Amniotic epithelial cell (primary cell): ENCODE data around the gene TRAF2.
A peak's percentile ranks its signal among the peaks of the same experiment; 100 is the strongest.
"Not testable (repeated sequence)": the region's sequence is repeated elsewhere in the genome, so short reads cannot be mapped to it uniquely, and the experiment has no call there.

ENCODE experiments used
- DNase-seq: peaks from one replicate; pipeline ENCODE4 v3.0.0-alpha.2; 2010; ENCODE audit warnings: low read depth

Gene TRAF2

DNA sequence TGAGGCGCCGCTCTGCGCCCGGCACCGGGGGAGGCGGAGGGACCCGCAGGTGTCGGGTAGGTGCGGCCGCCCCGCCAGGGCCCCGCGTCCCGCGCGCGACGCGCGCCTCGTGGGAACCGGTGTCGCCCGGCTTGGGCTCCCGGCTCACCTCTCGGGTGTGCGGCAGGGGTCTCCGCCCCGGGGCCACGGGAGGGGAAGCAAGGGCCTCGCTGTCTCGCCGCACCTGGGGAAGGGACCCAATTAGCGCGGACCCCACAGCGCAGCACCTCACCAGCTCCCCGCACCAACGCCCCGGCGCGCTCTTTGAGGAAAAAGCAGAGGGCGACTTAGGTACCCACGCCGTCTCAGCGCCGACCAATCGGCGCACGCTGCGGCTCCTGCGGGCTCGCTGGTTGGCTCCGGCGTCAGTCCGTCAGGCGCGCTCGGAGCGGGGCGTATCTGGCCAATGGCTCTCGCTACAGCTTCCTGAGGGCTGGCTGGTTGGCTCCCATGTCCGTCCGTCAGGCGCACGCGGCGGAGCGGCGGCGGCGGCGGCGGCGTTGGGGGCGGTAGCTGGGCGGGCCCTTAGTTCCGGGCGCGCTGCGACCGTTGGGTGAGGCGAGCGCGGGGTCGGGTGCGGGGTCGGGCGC, at the start of gene TRAF2:
Gene TRAF2 (plus strand): TSS at position 567 of the 629 bp plus-strand sequence. CDS start 12,225 bp downstream, outside the sequence.
- DNase-seq, result peak; percentile 99

DNA sequence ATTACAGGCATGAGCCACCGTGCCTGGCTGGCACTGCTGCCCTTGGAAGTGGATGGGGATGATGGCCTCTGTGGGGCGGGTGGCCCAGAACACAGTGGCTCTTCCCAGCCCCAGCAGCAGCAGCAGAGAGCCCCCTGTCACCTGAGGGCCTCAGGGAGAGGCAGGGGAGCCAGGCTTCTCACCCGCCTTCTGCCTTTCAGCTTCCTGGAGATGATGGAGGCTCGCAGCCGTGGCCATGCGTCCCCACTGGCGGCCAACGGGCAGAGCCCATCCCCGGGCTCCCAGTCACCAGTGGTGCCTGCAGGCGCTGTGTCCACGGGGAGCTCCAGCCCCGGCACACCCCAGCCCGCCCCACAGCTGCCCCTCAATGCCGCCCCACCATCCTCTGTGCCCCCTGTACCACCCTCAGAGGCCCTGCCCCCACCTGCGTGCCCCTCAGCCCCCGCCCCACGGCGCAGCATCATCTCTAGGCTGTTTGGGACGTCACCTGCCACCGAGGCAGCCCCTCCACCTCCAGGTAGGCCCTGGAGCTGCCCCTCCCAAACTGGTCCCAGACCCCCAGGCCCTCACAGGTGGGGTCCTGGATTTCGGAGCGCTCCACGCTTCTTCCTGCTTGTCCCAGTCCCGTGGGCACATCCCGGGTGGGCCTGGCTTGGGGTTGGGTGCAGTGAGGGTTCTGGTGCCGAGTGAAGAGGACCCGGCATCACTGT, 49.0 kb upstream of the TRAF2 start:
- no peak for DNase-seq

DNA sequence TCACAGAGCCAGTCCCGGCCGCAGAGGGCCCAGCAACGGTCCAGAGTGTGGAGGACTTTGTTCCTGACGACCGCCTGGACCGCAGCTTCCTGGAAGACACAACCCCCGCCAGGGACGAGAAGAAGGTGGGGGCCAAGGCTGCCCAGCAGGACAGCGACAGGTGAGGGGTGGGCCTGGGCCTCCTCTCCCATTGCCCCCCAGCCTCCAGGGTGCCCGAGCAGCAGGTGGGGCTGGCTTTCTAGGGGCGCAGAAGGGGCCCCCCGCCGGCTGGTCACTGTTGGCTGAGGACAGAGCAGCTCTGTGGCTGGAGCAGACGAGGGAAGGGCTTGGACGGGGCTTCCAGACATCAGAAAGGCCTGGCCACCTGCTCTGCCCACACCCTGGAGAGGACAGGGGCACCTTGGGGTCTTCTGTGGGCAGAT, 48.4 kb upstream of the TRAF2 start:
- not testable (repeated sequence) for DNase-seq

GRCh38 chr9:136838314-136839228, 47.7 kb upstream of the TRAF2 start:
- DNase-seq, result no peak

DNA sequence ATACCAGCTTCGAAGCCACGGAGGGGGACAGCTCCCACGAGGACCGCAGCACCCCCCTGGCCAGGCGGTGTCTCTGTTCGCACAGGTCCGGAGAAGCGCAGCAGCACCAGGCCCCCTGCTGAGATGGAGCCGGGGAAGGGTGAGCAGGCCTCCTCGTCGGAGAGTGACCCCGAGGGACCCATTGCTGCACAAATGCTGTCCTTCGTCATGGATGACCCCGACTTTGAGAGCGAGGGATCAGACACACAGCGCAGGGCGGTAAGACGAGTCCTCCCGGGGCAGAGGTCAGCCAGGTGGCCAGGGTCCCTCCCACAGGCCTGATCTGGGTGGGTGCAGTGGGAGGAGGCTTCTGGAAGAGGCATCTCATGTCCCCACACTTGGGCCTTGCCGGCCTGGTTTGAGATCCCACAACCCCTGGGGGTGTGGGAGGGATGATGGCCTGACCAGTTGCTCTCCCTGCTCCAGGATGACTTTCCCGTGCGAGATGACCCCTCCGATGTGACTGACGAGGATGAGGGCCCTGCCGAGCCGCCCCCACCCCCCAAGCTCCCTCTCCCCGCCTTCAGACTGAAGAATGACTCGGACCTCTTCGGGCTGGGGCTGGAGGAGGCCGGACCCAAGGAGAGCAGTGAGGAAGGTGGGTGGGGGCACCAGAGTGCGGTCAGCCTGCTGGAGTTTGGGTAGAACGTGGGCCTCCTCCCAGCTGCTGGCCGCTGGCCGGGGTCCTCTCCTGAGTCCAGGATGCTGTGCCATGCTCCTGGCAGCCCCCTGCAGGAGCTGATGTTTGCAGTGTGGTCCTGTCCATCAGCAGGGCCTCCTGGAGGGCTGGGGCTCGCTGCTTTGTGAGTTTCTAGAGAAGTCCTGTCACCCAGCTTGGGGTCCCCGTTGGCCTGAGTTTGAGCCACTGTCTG, 46.8 kb upstream of the TRAF2 start:
- no peak for DNase-seq

- no peak for DNase-seq
Observed at GRCh38 chr9:136840140-136840876, 46.0 kb upstream of the TRAF2 start.

- peak; percentile 75 for DNase-seq
Observed at GRCh38 chr9:136840877-136841645, 45.3 kb upstream of the TRAF2 start.

GRCh38 chr9:136841646-136842379, 44.5 kb upstream of the TRAF2 start:
- DNase-seq, result not testable (repeated sequence)

- peak; percentile 61 for DNase-seq
Observed at GRCh38 chr9:136842380-136842948, 43.9 kb upstream of the TRAF2 start, which contains the start of gene AJM1. Gene AJM1 (plus strand): TSS chr9:136842478. CDS start chr9:136844415, 1,937 bp downstream.

- DNase-seq, result not testable (repeated sequence)
Observed at GRCh38 chr9:136843159-136843800, 43.0 kb upstream of the TRAF2 start.

- DNase-seq, result not testable (repeated sequence)
Observed at GRCh38 chr9:136843801-136844740, 42.2 kb upstream of the TRAF2 start.

GRCh38 chr9:136844761-136845464, 41.4 kb upstream of the TRAF2 start:
- no peak for DNase-seq

- DNase-seq, result no peak
Observed at GRCh38 chr9:136845465-136846260, 40.7 kb upstream of the TRAF2 start.

GRCh38 chr9:136846376-136847087, 39.8 kb upstream of the TRAF2 start:
- no peak for DNase-seq
